HTR-8/SVneo (cell line): ENCODE results near the gene CCER1.

Experiments
- DNase-seq: peaks from one replicate; pipeline ENCODE4 v3.0.0; 2011; ENCODE audit warnings: low spot score, mixed read lengths; ENCODE audit not compliant: insufficient read length
- FAIRE-seq: peaks from 2 replicates; lab custom pipeline; 2011; peaks lifted over from hg19 to GRCh38; lab: Jason Lieb, UNC

The CCER1 gene

DNA sequence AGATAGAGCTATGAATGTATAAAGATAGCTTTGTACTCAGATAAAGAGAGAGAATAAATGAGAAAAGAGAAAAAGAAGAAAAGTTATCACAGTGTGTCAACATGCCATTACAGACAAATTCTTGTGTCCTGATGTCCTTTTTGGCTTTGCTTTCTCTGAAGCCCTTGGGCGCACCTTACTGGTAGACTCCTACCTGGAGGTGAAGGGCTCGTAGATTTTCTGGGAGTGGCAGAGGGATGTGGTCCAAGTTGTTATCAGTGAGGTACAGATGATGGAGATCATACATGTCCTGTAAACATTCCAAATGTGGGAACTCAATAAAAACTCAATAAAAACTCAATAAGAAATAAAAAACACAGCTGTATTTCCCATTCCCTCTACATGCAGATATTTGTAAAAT is 14.9 kb upstream of the CCER1 start:
- no peak for DNase-seq
- no peak for FAIRE-seq

DNA sequence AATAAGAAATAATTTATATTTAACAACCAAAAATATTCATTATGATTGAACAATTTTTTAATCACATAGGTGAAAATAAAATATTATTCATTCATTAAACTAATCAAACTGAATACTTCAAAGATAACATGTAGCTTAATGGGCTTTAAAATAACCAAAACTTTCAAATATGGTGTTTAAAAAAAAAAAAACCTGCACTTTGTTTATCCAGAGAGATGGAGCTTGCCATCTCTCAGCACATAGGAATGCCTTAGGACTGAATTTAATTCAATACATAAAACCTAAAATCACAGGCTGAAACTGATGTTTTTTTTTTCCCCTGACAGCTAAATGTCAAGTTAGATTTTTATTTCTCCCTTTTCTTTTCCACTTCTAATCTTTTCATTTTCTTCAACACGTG is 14.4 kb upstream of the CCER1 start:
- DNase-seq, result no peak
- no peak for FAIRE-seq

DNA sequence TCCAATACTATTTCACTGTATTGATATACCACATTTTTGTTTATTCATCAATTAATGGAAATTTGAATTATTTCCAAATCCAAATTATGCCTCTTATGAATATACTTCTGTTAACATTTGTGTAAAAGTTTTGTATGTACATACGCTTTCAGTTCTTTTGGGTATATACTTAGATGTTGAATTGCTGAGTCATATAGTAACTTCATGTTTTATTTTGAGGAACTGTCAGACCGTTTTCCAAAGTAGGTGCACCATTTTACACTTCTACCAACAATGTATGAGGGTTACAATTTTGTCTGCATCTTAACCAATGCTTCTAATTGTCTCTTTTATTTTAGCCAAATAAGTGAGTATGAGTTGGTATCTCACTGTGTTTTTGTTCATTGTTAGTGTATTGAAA is 10.2 kb upstream of the CCER1 start:
- DNase-seq, result no peak

DNA sequence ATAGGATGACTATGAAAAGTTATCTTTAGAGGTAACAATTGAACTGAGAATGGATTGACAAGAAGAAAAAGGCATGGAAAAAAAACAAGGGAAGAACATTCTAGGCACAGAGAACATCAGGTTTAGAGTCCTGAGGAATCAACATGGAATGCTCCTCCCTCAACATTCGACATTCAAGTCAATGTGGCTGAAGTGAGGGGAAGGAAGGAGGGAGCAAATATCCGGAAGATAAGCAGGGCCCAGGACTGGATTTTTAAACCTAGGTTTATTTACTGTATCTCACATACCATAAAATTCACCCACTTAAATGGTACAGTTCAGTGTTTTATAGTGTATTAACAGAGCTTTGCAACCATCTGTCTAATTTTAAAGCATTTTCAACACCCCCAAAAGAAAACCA is 9.6 kb upstream of the CCER1 start:
- FAIRE-seq, result no peak
- no peak for DNase-seq

More for the DNA sequence above, 10.2 kb upstream of the CCER1 start:
- peak; percentile 49 for FAIRE-seq

DNA sequence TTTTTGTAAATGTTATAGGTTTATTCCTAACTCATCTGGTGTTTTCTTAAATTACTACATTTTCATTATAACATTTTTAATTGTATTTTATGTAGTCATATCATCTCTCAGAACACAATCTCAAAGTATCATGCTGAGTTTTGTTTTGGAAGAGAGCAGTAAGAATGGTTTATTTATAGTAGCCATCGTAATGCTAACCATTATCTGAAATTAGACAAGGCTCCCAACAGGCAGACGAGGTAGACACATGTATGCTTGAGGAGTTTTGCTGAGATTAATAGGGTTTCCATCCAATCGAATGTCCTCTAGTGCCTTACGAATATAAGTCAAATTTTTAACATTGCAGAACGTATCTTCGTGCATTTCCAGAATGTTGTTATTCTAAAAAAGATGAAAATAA is 9.0 kb upstream of the CCER1 start:
- DNase-seq, result no peak
- FAIRE-seq, result no peak

DNA sequence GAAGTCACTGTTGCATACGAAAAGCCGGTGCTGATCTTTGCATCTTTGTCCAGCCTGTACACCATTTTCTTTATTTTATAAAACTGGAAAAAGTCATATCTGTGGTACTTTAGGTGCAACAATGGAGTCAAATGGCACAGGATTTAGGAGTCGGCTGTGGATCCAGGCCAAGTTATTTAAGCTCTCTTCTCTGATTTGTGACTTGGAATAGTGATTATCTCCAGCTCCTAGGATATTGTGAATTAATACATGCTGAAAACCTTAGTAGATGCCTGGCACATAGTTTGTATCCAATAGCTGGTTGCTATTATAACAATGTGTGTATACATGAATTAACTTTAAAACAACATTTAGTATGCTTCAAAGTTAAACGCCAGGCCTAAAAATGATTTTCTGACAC is 6.2 kb upstream of the CCER1 start:
- no peak for DNase-seq
- no peak for FAIRE-seq

DNA sequence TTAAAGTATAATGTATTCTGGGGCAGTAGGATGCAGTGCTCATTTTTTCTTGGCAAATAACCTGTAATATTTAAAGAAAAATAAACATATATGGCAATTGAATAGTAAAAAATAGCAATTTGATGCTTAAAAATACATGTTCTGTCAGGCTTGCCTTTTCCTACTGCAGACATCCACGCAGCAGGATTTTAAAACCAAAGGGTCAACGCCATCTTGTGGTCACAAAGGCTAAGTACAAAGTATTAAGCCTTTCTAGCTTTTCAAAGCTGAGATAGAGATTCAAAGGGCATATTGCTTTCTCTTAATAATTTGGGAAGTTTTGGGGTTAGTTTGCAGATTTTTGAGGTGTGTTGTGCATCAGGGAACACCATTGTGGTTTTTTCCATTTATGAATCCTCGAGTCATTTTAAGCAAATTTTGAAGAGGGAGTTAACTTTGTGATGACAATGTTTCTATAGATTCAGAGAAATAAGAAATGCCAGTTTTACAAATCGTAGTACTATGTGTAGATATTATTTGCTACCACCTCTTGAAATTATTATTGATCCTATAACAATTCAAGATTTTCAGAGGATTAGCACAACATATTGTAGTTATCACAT is 4.7 kb upstream of the CCER1 start:
- no peak for FAIRE-seq
- DNase-seq, result peak; percentile 35

DNA sequence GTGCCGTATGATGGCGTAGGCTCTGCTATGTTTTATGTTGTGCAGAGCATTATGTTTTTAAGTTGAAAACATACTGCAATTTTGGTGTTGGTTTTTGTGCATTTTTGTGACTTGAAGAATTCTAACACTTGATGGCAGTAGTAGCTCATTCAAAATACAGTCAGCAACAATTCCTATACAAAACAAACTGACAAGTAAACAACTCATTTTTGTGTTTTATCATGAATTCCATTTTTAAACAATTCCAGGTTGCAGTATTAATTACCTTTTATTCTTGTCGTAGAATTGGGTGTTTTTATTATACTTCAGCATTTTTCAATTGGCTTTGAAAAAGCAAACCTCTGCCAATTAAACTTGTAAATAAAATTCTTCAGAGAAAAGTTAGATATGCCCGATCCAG is 4.1 kb upstream of the CCER1 start:
- DNase-seq (peak; percentile 15), FAIRE-seq (no peak)

DNA sequence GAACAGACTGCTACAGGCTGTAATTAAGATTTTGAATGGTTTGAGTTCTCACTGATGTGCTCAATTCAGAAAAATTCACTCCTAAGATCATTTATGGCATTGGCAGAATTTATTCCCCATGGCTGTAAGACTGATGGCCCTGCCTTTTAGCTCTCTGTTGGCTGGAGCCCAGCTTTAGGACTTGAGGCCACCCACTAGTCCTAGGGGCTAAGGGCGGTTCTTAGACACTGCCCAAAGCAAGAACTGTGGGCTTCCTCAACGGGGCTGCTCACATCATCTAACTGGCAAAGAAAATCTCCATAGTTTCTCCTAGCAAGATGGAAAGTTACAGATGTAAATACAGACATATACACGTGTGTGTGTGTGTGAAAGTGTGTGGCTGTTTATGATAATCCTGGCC is 3.4 kb upstream of the CCER1 start:
- no peak for FAIRE-seq
- no peak for DNase-seq

DNA sequence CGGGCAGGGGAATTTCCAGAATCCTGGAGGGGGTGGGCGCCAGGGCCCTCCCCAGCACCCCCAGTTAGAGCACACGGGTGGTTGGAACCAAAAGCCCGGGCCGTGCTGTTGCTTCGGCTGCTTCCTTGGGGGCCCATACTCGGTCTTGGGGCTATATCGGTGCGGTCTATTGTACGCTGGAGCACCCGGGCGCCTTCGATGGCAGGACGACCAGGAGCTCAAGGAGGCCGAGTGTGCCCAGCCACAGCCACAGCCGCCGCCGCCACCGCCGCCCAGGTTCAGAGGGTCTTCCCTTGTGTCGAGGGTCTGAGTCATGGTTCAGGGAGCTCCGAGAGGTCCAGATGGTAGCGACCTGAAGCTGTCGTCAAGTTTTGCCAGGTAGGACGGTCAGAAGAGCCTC is 548 bp downstream of the CCER1 start:
- DNase-seq, result no peak

DNA sequence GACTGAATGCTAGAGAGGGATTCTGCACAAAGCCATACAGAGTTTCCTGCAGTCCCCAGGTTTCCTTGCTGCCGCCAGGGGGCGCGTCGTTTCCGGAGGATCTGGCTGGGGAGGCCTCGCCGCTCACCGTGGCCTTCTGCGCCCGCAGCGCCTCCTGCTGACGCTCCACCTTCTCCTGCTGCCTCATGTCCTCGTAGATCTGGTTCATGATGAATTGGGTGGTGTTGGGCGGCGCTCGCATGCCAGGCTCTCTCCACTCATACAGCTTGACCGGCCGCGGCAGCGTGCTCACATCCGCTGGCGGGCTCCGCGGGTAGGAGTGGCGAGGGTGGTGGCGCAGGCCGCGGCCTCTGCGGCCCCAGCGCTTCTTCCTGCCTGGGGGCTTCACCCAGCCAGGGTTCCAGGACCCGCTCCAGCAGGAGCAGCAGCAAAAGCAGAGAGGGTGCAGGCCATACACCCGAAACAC is 987 bp downstream of the CCER1 start:
- FAIRE-seq (no peak), DNase-seq (no peak)

More for the DNA sequence above, 548 bp downstream of the CCER1 start:
- no peak for FAIRE-seq

DNA sequence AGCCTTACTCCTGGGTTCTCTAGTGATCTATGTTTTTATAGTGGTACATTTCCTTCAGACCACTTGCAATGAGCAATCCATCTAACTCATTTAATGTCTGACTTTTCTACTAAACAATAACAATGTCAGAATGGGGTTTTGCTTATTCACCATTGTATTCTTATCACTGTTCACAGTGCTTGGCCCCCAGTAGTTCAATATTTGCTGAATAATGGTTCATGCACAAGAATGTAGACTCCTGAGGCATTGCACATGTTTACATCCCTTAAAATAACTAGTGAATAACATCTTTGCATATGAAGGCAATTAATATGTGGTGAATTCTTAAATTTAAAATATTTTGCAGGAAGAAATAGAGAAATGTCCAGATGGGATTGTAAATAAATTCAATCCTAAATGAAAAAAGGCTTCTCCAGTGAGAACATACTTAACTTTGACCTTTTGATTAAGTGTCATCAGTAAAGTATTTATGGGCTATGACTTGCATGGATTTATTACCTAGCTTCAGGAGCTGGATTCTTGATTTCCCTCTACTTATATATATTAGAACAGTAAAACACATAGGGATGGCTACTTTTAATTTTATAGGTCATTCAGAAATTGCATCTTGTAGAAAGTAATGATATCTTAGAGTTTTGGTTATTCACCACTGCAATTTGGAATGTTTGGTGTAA is 3.4 kb downstream of the CCER1 start:
- DNase-seq, result no peak

DNA sequence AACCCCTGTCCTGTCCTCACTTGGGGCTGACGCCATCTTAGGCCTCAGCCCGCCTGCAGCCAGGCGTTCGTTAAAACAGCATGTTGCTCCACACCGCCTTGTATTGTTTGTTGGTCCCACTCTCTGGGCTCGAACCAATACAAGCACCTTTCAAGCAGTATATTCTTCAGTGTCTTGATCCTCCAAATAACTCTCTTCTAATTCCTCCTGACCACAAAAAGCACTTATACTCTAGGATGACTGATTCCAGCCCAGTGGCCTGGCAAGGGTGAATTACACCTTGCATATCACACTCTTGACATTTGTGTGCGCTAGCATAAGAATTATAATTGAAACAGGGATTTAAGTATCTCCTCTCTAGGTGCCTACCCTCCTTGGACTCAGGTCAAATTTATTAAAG is 7.1 kb downstream of the CCER1 start:
- FAIRE-seq, result no peak
- DNase-seq, result no peak

More for the DNA sequence above, 3.4 kb downstream of the CCER1 start:
- no peak for FAIRE-seq

DNA sequence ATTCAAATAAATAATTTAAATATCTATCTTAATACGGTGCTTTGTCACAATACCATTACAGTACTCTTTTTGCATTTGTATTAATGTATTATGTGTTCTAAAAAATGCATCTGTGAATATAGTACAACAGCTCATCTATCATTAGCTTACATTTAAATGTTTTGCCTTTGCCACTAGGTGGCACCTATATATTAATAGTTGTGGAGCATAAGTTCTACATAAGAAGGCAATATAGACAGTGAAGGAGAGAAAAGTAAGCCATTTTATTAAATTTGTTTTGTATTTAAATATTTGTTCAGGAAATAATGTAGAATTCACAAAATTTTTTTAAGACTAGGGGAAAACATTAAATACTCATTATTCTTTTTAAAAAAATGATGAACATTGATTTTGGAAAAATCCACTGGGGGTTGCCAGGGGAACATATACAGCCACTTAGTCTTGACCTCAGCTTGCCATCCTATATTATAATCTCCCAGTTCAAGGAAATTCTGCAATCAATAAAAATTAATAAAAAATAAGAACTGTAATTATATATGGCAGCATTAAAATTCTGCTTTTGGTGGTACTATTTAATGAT is 9.8 kb downstream of the CCER1 start:
- DNase-seq (peak; percentile 23), FAIRE-seq (no peak)

DNA sequence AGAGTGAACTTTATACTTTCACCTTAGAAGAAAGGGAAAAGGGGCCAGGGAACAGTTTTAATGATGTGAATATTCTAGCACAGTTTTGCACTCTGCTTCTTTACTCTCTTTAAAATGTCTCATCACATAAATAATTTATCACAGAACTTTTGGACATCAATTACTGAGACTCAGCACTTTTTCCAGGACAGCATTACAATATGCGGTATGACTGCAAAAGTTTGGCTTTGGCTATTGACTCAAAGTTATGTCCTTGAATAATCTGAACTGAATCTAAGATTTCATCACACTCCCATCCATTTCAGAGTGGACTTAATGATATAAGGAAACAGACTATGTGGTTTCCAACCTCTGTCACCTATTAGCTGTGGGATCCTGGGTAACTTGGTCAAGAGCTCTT is 11.7 kb downstream of the CCER1 start:
- no peak for DNase-seq
- no peak for FAIRE-seq

DNA sequence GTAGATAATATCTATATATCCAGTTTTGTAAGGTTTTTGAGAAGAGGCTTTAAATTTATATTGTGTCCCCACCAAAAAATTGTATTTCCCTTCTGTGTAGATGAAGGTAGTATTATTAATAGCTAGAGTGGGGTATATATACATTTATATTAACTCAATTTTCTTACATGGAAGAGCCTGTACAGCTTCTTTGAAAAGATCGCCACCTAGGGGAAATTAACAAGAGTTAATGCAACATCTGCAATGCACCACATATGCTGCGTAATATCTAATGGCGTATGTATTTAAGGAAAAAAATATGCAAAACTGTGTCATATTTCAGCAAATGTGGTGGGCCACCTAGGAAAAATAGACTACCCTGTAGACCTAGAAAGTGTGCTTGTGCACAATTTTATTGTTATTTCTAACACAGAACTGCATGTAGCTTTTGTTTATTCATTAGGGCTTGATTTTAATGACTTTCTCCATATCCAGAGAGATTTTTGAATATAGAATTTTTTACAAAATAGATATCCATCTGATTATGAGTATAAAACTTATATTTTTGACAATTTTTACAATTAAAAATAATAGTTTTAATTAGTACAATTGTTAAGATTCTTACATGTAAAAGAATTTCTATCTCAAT is 14.0 kb downstream of the CCER1 start:
- FAIRE-seq (no peak), DNase-seq (peak; percentile 43)

DNA sequence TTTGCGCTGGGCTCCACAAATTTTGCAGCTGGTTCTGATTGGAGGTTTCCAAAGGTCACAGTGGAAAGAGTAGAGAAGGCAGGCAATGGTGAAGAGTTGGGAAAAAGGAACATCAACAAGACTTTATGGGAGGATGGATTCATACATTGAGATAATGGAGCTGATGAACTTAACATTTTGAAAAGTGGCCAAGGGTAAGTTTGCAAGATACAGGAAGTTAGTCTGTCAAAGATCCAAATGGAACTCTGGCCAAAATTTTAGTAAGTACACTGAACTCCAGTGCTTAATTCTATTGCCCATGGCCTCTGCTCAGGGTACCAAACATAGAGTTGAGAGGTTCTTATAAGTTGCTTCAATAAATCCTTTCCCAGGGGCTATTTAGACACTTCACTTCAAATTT is 15.6 kb downstream of the CCER1 start:
- FAIRE-seq, result no peak
- no peak for DNase-seq

DNA sequence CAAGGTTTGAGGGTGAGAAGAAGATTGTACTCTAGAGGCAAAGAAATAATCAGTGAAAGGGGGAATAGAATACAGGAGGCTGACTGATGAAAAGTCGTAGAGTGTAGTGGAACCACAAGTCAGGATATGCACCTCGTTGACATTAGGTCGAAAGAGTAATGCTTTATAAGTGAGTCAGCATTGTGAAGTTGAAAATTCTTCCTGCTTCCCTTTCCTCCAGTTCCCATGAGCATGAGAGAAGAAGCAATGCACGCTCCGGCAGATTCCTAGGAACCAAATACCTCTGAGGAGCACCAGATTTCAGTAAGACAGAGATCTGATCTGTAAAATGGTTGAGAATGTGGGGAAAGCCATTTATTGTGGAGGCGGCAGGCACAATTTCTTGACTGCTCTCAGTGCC is 16.5 kb downstream of the CCER1 start:
- peak; percentile 45 for DNase-seq
- FAIRE-seq, result peak; percentile 48

DNA sequence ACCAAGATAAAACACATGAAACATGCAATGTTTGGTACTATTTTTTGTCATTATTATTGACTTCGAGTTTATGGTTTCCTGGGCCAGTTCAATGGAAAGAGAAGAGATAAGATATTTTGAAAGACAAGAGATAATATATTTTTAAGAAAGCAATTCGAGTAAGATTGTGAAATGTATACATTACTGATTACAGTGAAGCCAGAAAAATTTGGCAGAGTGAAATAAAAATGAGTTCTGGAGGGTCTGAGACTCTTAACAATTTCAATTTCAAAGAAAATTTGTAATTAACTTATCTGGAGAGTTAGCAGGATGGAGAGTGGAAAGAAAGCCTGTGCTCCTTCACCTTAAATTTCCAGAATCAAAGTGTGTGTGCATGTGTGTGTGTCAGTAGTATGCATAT is 17.3 kb downstream of the CCER1 start:
- FAIRE-seq, result no peak
- DNase-seq, result no peak

DNA sequence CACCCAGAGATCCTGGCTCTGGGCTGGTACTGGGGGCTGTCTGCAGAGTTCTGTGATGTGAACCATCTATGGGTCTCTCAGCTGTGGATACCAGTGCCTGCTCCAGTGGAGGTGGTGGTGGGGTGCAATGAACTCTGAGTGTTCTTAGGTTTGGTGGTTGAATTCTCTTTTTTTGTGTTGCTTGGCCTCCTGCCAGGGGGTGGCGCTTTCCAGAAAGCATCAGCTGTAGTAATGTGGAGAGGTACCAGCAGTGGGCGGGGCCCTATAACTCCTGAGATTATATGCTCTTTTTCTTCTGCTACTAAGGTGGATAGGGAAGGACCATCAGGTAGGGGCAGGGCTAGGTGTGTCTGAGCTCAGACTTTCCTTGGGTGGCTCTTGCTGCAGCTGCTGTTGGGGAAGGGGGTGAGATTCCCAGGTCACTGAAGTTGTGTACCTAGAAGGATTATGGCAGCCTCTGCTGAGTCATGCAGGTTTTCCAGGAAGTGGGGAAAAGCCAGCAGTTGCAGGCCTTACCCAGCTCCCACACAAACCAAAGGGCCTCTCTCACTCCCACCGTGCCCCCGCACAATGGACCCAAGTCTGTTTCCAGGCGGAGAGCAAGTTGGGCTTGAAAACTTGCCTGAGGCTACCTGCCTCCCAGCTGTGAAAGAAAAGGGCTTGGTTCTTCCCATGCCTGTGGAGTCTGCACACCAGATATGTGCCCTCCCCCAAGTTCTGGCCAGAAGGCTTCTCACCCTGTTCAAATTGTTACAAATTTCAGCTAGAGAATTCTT is 18.6 kb downstream of the CCER1 start:
- DNase-seq (no peak), FAIRE-seq (no peak)

DNA sequence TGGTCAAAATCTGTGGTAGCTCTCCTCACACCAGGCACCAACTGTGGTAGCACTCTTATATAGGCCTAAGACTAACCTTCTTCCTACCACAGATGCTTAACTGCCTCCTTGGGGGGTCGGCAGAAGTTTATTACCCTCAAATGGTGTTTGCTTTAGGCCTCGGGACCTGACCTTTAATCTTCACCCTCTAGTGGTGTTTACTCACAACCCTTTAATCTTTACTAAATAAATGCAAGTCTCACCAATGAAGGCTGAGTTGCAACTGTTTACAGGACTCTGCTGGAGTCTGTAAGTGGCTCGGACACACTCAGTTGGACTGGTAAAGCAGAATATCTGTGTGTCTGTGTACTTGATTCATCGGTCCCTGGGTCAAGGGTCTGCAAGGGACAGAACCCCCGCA is 29.4 kb downstream of the CCER1 start:
- DNase-seq (no peak), FAIRE-seq (no peak)
